Uterus (tissue), 2 donors: ENCODE results near the gene BUD31.

Experiments used
- CTCF ChIP-seq, 4 experiments: fragments of 200-600 bp in 2 of 4; fragments of 450-650 bp in 2 of 4; sonication (generic) in 2 of 4; IDR thresholded peaks; one replicate each; pipeline ENCODE4 v1.5.1; 2016 to 2019; ENCODE audit warnings: antibody characterized with exemption in 4 of 4, mild to moderate bottlenecking in 2 of 4, moderate library complexity in 1 of 4
- POLR2A ChIP-seq, 2 donors: fragments of 450-650 bp; IDR thresholded peaks; one replicate each; pipeline ENCODE4 v1.6.1; 2016; ENCODE audit warnings: antibody characterized with exemption in 2 of 2, mild to moderate bottlenecking in 1 of 2, moderate library complexity in 1 of 2

- TF ChIP-seq CTCF (IDR thresholded peaks at IDR 0.05): no peak
- TF ChIP-seq POLR2A (IDR thresholded peaks at IDR 0.05): no peak
Measured at GRCh38 chr7:99375070-99375807, 33.5 kb upstream of the BUD31 start.
